AG09319 (cell line): ENCODE data around the gene HEBP1.
"Not testable (repeated sequence)": the region's sequence is repeated elsewhere in the genome, so short reads cannot be mapped to it uniquely, and the experiment has no call there.

ENCODE experiments used
- DNase-seq: peaks from one replicate; pipeline ENCODE4 v3.0.0-alpha.2; 2010; ENCODE audit warnings: low read depth; ENCODE audit errors: extremely low read depth
- CTCF ChIP-seq: IDR thresholded peaks from 2 replicates; pipeline ENCODE4 v1.5.1; 2011; ENCODE audit warnings: low read depth, mild to moderate bottlenecking, inconsistent platforms, low read length, moderate library complexity

The HEBP1 gene

GRCh38 chr12:13041224-13041623 lies 41.2 kb upstream of the HEBP1 start:
- no peak for DNase-seq
- TF ChIP-seq CTCF: no peak

GRCh38 chr12:13039328-13039956 lies 39.4 kb upstream of the HEBP1 start:
- no peak for TF ChIP-seq CTCF

GRCh38 chr12:13038491-13039161 lies 38.6 kb upstream of the HEBP1 start:
- no peak for TF ChIP-seq CTCF
- peak; percentile 23 for DNase-seq

More at GRCh38 chr12:13039328-13039956, 39.4 kb upstream of the HEBP1 start:
- DNase-seq: no peak

- no peak for TF ChIP-seq CTCF
- DNase-seq: no peak
Observed at GRCh38 chr12:13036881-13037280, 36.8 kb upstream of the HEBP1 start.

GRCh38 chr12:13035335-13035734 lies 35.3 kb upstream of the HEBP1 start:
- not testable (repeated sequence) for DNase-seq

GRCh38 chr12:13033476-13033875 lies 33.4 kb upstream of the HEBP1 start:
- DNase-seq: no peak
- TF ChIP-seq CTCF: no peak

GRCh38 chr12:13032164-13032563 lies 32.1 kb upstream of the HEBP1 start:
- no peak for DNase-seq
- no peak for TF ChIP-seq CTCF
